ENCODE measurements around the gene CLIP1. TPM values are rescaled to one million over a fixed set of nuclear protein-coding genes. Genes with fewer than 3 reads are reported as not detected.

CLIP1 gene
- total RNA-seq, 1 donor from 2014 or later, result 108 TPM

DNA sequence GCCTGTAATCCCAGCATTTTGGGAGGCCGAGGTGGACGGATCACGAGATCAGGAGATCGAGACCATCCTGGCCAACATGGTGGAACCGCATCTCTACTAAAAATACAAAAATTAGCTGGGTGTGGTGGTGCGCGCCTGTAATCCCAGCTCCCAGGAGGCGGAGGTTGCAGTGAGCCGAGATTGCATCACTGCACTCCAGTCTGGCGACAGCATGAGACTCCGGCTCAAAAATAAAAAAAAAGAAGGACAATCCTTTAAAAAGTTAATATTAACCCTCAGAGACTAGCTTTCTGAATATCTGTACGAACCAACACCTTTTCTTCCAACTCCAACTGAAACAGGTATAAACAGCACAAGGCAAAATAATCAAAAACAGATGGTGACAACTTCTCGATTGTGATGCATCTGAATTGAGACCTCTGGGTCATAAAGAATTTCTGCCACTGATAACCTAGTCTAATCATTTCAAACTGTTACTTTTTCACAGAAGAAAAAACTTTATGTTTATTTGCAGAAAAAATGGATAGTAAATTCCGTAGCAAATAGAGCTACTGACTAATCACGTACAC lies 27.8 kb downstream of the CLIP1 start:
- intact Hi-C loops (cut with DNase I), result no loop called here
- DNase-seq (no peak), ATAC-seq (no peak)
- peaks cover 7% of the 10 kb centered on the region for H3K4me1 ChIP-seq
- no peaks in the 10 kb centered on the region for H3K27me3 ChIP-seq
- no peak overlapping the region for H3K4me3 ChIP-seq
- no peak overlapping the region for H3K27ac ChIP-seq
- no peak for TF ChIP-seq CTCF (IDR thresholded peaks at IDR 0.05)
- no peaks in the 10 kb centered on the region for H3K36me3 ChIP-seq
- no peaks in the 10 kb centered on the region for H3K9me3 ChIP-seq

GRCh38 chr12:122393817-122394216 lies 28.7 kb downstream of the CLIP1 start:
- no peaks in the 10 kb centered on the region for H3K9me3 ChIP-seq
- H3K36me3 ChIP-seq, result no peaks in the 10 kb centered on the region
- no peak for TF ChIP-seq CTCF (IDR thresholded peaks at IDR 0.05)
- intact Hi-C loops (cut with DNase I), result no loop called here
- no peak overlapping the region for H3K4me3 ChIP-seq
- DNase-seq, result no peak
- H3K4me1 ChIP-seq, result no peaks in the 10 kb centered on the region
- no peak for ATAC-seq
- H3K27ac ChIP-seq, result no peak overlapping the region
- H3K27me3 ChIP-seq, result no peaks in the 10 kb centered on the region

- H3K4me1 ChIP-seq, result no peaks in the 10 kb centered on the region
These were observed 30.1 kb downstream of the CLIP1 start for GRCh38 chr12:122392411-122392810.

GRCh38 chr12:122389677-122390076 lies 32.8 kb downstream of the CLIP1 start:
- H3K36me3 ChIP-seq, result no peaks in the 10 kb centered on the region
- intact Hi-C loops (cut with DNase I), result no loop called here

More at GRCh38 chr12:122392411-122392810, 30.1 kb downstream of the CLIP1 start:
- H3K4me3 ChIP-seq, result no peak overlapping the region
- no peaks in the 10 kb centered on the region for H3K9me3 ChIP-seq
- H3K36me3 ChIP-seq, result no peaks in the 10 kb centered on the region
- H3K27ac ChIP-seq, result no peak overlapping the region
- intact Hi-C loops (cut with DNase I), result no loop called here
- DNase-seq (no peak), ATAC-seq (no peak)
- no peak for TF ChIP-seq CTCF (IDR thresholded peaks at IDR 0.05)
- no peaks in the 10 kb centered on the region for H3K27me3 ChIP-seq

GRCh38 chr12:122387887-122388286 lies 34.6 kb downstream of the CLIP1 start:
- Histone ChIP-seq H3K9me3 (no peaks in the 10 kb centered on the region), H3K36me3 (no peaks in the 10 kb centered on the region), H3K4me3 (no peak overlapping the region), H3K27me3 (no peaks in the 10 kb centered on the region), H3K27ac (no peak overlapping the region), H3K4me1 (no peaks in the 10 kb centered on the region)
- no peak for DNase-seq
- ATAC-seq, result no peak
- TF ChIP-seq CTCF (IDR thresholded peaks at IDR 0.05), result no peak
- intact Hi-C loops (cut with DNase I), result no loop called here

More at GRCh38 chr12:122389677-122390076, 32.8 kb downstream of the CLIP1 start:
- TF ChIP-seq CTCF (IDR thresholded peaks at IDR 0.05), result no peak
- ATAC-seq (no peak), DNase-seq (no peak)
- Histone ChIP-seq H3K4me3 (no peak overlapping the region), H3K4me1 (no peaks in the 10 kb centered on the region), H3K9me3 (no peaks in the 10 kb centered on the region), H3K27ac (no peak overlapping the region), H3K27me3 (no peaks in the 10 kb centered on the region)

All from upper lobe of right lung (tissue), 1 donor.